COLO668 (cell line): Measurements from ENCODE around the gene YKT6.

Experiments
- DNase-seq: peaks from one replicate; lab custom pipeline; 2025; ENCODE audit not compliant: unreplicated experiment; lab: John Stamatoyannopoulos, UW

The YKT6 gene

GRCh38 chr7:44257618-44258422 lies 57.0 kb downstream of the YKT6 start:
- DNase-seq: peak; percentile 32

GRCh38 chr7:44258423-44258760 lies 57.6 kb downstream of the YKT6 start:
- no peak for DNase-seq

- no peak for DNase-seq
Observed at GRCh38 chr7:44258865-44259546, 58.2 kb downstream of the YKT6 start.

GRCh38 chr7:44259547-44260457 lies 59.0 kb downstream of the YKT6 start:
- no peak for DNase-seq

- no peak for DNase-seq
Observed at GRCh38 chr7:44261240-44261639, 60.5 kb downstream of the YKT6 start.

- no peak for DNase-seq
Observed at GRCh38 chr7:44262031-44262430, 61.3 kb downstream of the YKT6 start.

- DNase-seq: no peak
Observed at GRCh38 chr7:44263326-44264082, 62.7 kb downstream of the YKT6 start.
